GM08714 (cell line): ENCODE measurements around the gene SAV1.

Experiments
- H3K4me3 ChIP-seq: fragments of 200-500 bp; sonication (Bioruptor generic); 2 replicates; pipeline ENCODE4 v1.5.1; 2014; ENCODE audit warnings: mild to moderate bottlenecking, low read length, inconsistent platforms
- ZNF274 ChIP-seq: IDR thresholded peaks from 2 replicates; pipeline ENCODE4 v1.6.1; 2012; ENCODE audit warnings: mild to moderate bottlenecking, low read depth, low read length

SAV1 gene

GRCh38 chr14:50607181-50607580 is 60.9 kb downstream of the SAV1 start:
- TF ChIP-seq ZNF274 = no peak
- H3K4me3 ChIP-seq = no peak overlapping the region

- TF ChIP-seq ZNF274 = no peak
- H3K4me3 ChIP-seq = no peak overlapping the region
These were observed 61.6 kb downstream of the SAV1 start for GRCh38 chr14:50606468-50606867.

- TF ChIP-seq ZNF274 = no peak
These were observed 62.3 kb downstream of the SAV1 start for GRCh38 chr14:50605766-50606165.

GRCh38 chr14:50603565-50603964 is 64.5 kb downstream of the SAV1 start:
- no peak for TF ChIP-seq ZNF274
- no peak overlapping the region for H3K4me3 ChIP-seq

More at GRCh38 chr14:50605766-50606165, 62.3 kb downstream of the SAV1 start:
- H3K4me3 ChIP-seq = no peak overlapping the region

- TF ChIP-seq ZNF274 = no peak
These were observed 66.1 kb downstream of the SAV1 start for GRCh38 chr14:50602035-50602434.

GRCh38 chr14:50601394-50601793 is 66.7 kb downstream of the SAV1 start:
- no peak for TF ChIP-seq ZNF274

More at GRCh38 chr14:50602035-50602434, 66.1 kb downstream of the SAV1 start:
- no peak overlapping the region for H3K4me3 ChIP-seq

GRCh38 chr14:50600849-50601248 is 67.3 kb downstream of the SAV1 start:
- H3K4me3 ChIP-seq = no peak overlapping the region
- no peak for TF ChIP-seq ZNF274

More at GRCh38 chr14:50601394-50601793, 66.7 kb downstream of the SAV1 start:
- no peak overlapping the region for H3K4me3 ChIP-seq

GRCh38 chr14:50599700-50600444 is 68.2 kb downstream of the SAV1 start:
- TF ChIP-seq ZNF274 = no peak
- no peak overlapping the region for H3K4me3 ChIP-seq

GRCh38 chr14:50598765-50599164 is 69.3 kb downstream of the SAV1 start:
- TF ChIP-seq ZNF274 = no peak
- no peak overlapping the region for H3K4me3 ChIP-seq

GRCh38 chr14:50594577-50595316 is 73.4 kb downstream of the SAV1 start:
- no peak overlapping the region for H3K4me3 ChIP-seq
- no peak for TF ChIP-seq ZNF274

GRCh38 chr14:50590464-50590863 is 77.6 kb downstream of the SAV1 start:
- no peak for TF ChIP-seq ZNF274

More at GRCh38 chr14:50590464-50590863, 77.6 kb downstream of the SAV1 start:
- no peak overlapping the region for H3K4me3 ChIP-seq
